Esophagus muscularis mucosa (tissue), 4 donors: Measurements from ENCODE around the gene QRICH1. TPM values are rescaled to one million over a fixed set of nuclear protein-coding genes. Genes with fewer than 3 reads are reported as not detected.

Experiments used
- DNase-seq: peaks from one replicate; pipeline ENCODE4 v3.0.0-alpha.2; 2017; ENCODE audit errors: extremely low spot score
- H3K27ac ChIP-seq, 4 donors: fragments of 200-600 bp; sonication (generic); replicated peaks in 1 of 4; 1 replicate in 3 of 4; 2 replicates in 1 of 4; pipeline ENCODE4 v1.5.1; 2016 to 2019; ENCODE audit warnings: mild to moderate bottlenecking in 1 of 4
- H3K27me3 ChIP-seq, 4 donors: fragments of 200-600 bp; sonication (generic); one replicate each; pipeline versions ENCODE4 v1.5.1 to v1.6.0; 2016 to 2019
- H3K36me3 ChIP-seq, 4 donors: fragments of 200-600 bp; sonication (generic); one replicate each; pipeline ENCODE4 v1.5.1; 2016 to 2019
- H3K4me1 ChIP-seq, 4 donors: fragments of 200-600 bp; sonication (generic); one replicate each; pipeline ENCODE4 v1.5.1; 2016 to 2019
- H3K4me3 ChIP-seq, 4 donors: fragments of 200-600 bp; sonication (generic); 1 replicate in 2 of 4; 2 replicates in 2 of 4; pipeline ENCODE4 v1.5.1; 2016 to 2019; ENCODE audit warnings: mild to moderate bottlenecking in 4 of 4, moderate library complexity in 1 of 4
- H3K9me3 ChIP-seq, 4 donors: fragments of 200-600 bp; sonication (generic); 1 replicate in 3 of 4; 2 replicates in 1 of 4; pipeline ENCODE4 v1.5.1; 2016 to 2019
- CTCF ChIP-seq, 3 experiments: fragments of 200-600 bp in 2 of 3; fragments of 450-650 bp in 1 of 3; sonication (generic) in 2 of 3; IDR thresholded peaks; one replicate each; pipeline ENCODE4 v1.5.1; 2017 to 2019; ENCODE audit warnings: antibody characterized with exemption in 3 of 3, mild to moderate bottlenecking in 2 of 3, moderate library complexity in 1 of 3
- EP300 ChIP-seq: sonication (generic); formaldehyde crosslinking; IDR thresholded peaks from one replicate; pipeline ENCODE4 v1.6.1; 2017; ENCODE audit warnings: antibody characterized with exemption
- POLR2A ChIP-seq: fragments of 450-650 bp; IDR thresholded peaks from one replicate; pipeline ENCODE4 v1.6.1; 2017; ENCODE audit warnings: antibody characterized with exemption, moderate library complexity, mild to moderate bottlenecking, low read depth
- POLR2AphosphoS5 ChIP-seq, 2 donors: sonication (generic); formaldehyde crosslinking; IDR thresholded peaks; one replicate each; pipeline ENCODE4 v1.6.1; 2017; ENCODE audit warnings: antibody characterized with exemption in 2 of 2
- WGBS: methylation state at CpG from one replicate; pipeline ENCODE4 v1.1.5; 2018; 5-methylcytosine and 5-hydroxymethylcytosine counted together
- intact Hi-C: fragments of 100-400 bp; cut with DNase I; formaldehyde crosslinking; loops from one replicate; pipeline ENCODE4 v1.15.1; 2023
- total RNA-seq, 4 donors: library from RNA; depleted of rRNA; stranded (reverse); fragments of >200 nt; gene quantifications; one replicate each; pipeline versions ENCODE4 v1.1.0 to v1.2.1, GENCODE V29; 2016

The QRICH1 gene
- total RNA-seq, 4 donors from 2014 or later: 81.8 to 228 (median 91.2) TPM

- DNase-seq: no peak
- peaks cover 31 to 58% (median 47%) of the 10 kb centered on the region in 4 donors for H3K4me1 ChIP-seq
- no peak for TF ChIP-seq EP300
- TF ChIP-seq POLR2AphosphoS5 (IDR thresholded peaks at IDR 0.05): no peak
- TF ChIP-seq CTCF (IDR thresholded peaks at IDR 0.05): no peak
- TF ChIP-seq POLR2A: no peak
- no peak overlapping the region for H3K4me3 ChIP-seq
- no peaks in the 10 kb centered on the region for H3K9me3 ChIP-seq
- 92% methylated on average over 5 of the region's 8 CpGs for WGBS
- H3K36me3 ChIP-seq: peaks cover 20 to 66% (median 56%) of the 10 kb centered on the region in 4 donors
- H3K27me3 ChIP-seq: no peaks in the 10 kb centered on the region
- intact Hi-C loops: no loop called here
- no peak overlapping the region for H3K27ac ChIP-seq
These were observed 67.9 kb downstream of the QRICH1 start for GRCh38 chr3:49025793-49026520.

- Histone ChIP-seq H3K27ac (no peak overlapping the region), H3K36me3 (peaks cover 20 to 58% (median 48%) of the 10 kb centered on the region in 4 donors), H3K9me3 (no peaks in the 10 kb centered on the region), H3K4me3 (no peak overlapping the region), H3K27me3 (no peaks in the 10 kb centered on the region), H3K4me1 (peaks cover 37 to 66% (median 54%) of the 10 kb centered on the region in 4 donors)
- 71% methylated on average over 12 of the region's 13 CpGs for WGBS
- TF ChIP-seq EP300: no peak
- intact Hi-C loops: no loop called here
- DNase-seq: no peak
These were observed 68.7 kb downstream of the QRICH1 start for GRCh38 chr3:49025005-49025792.

DNA sequence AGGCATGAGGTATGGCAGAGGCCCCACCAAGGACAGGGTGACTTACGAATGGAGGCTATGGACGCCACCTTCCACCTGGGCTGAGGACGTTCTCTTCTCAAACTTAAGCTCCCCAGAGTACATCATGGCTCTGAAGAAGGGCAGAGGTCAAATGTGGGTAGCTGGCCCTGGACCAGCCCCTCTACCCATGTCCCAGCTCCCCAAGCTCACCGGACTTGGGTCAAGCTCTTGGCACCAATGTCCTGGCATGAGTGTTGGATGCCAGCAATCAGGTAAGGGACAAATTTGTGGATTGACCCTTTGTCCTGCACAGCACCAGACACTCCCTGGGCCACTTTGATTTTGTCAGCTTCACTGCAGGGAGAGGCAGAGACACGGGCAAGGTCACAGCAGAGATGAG, 69.4 kb downstream of the QRICH1 start:
- Histone ChIP-seq H3K27ac (no peak overlapping the region), H3K9me3 (no peaks in the 10 kb centered on the region), H3K4me3 (no peak overlapping the region), H3K4me1 (peaks cover 44 to 73% (median 57%) of the 10 kb centered on the region in 4 donors), H3K27me3 (no peaks in the 10 kb centered on the region), H3K36me3 (peaks cover 20 to 54% (median 45%) of the 10 kb centered on the region in 4 donors)
- DNase-seq: no peak
- TF ChIP-seq CTCF (IDR thresholded peaks at IDR 0.05) (no peak), EP300 (no peak), POLR2A (no peak), POLR2AphosphoS5 (IDR thresholded peaks at IDR 0.05) (no peak)
- WGBS: 75% methylated on average over 4 of the region's 5 CpGs
- intact Hi-C loops: no loop called here

GRCh38 chr3:49023775-49024174, 70.1 kb downstream of the QRICH1 start:
- Histone ChIP-seq H3K27me3 (no peaks in the 10 kb centered on the region), H3K27ac (no peak overlapping the region), H3K4me1 (peaks cover 49 to 77% (median 59%) of the 10 kb centered on the region in 4 donors), H3K9me3 (no peaks in the 10 kb centered on the region), H3K4me3 (no peak overlapping the region), H3K36me3 (peaks cover 20 to 54% (median 45%) of the 10 kb centered on the region in 4 donors)
- intact Hi-C loops: no loop called here
- no peak for DNase-seq
- 88% methylated on average over 4 of the region's 4 CpGs for WGBS
- no peak for TF ChIP-seq EP300
- no peak for TF ChIP-seq CTCF (IDR thresholded peaks at IDR 0.05)
- TF ChIP-seq POLR2AphosphoS5 (IDR thresholded peaks at IDR 0.05): no peak
- TF ChIP-seq POLR2A: no peak

DNA sequence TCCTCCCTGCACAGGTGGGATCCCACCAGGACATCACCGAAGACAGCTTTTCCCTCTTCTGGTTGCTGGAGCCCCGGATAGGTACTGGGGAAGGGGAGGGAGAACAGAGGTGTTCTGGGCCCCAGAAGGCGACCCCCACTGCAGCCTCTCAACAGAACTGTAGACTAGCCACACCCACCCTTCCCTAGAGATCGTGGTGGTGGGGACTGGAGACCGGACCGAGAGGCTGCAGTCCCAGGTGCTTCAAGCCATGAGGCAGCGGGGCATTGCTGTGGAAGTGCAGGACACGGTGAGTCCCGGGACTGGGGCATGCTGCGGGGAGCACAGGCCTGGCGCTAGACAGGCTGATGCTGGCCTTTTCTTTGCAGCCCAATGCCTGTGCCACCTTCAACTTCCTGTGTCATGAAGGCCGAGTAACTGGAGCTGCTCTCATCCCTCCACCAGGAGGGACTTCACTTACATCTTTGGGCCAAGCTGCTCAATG, 71.1 kb downstream of the QRICH1 start:
- Histone ChIP-seq H3K9me3 (no peaks in the 10 kb centered on the region), H3K4me1 (peaks cover 42 to 74% (median 54%) of the 10 kb centered on the region in 4 donors), H3K27me3 (no peaks in the 10 kb centered on the region), H3K36me3 (peaks cover 20 to 49% (median 44%) of the 10 kb centered on the region in 4 donors), H3K27ac (peak overlapping the region; percentile 98 to 100 (median 100)), H3K4me3 (peak overlapping the region; percentile 81 to 98 (median 89))
- no peak for DNase-seq
- no peak for TF ChIP-seq EP300
- TF ChIP-seq POLR2AphosphoS5 (IDR thresholded peaks at IDR 0.05): no peak
- WGBS: 37% methylated on average over 9 of the region's 12 CpGs
- intact Hi-C loops: no loop called here
